NCI-H2227 (cell line): ENCODE measurements around the gene LIN52.
A peak's percentile ranks its signal among the peaks of the same experiment; 100 is the strongest.

Experiments
- DNase-seq: peaks from one replicate; lab custom pipeline; 2025; ENCODE audit not compliant: unreplicated experiment; lab: John Stamatoyannopoulos, UW

Gene LIN52

GRCh38 chr14:74221741-74222140 is 137.0 kb downstream of the LIN52 start:
- DNase-seq: no peak

DNA sequence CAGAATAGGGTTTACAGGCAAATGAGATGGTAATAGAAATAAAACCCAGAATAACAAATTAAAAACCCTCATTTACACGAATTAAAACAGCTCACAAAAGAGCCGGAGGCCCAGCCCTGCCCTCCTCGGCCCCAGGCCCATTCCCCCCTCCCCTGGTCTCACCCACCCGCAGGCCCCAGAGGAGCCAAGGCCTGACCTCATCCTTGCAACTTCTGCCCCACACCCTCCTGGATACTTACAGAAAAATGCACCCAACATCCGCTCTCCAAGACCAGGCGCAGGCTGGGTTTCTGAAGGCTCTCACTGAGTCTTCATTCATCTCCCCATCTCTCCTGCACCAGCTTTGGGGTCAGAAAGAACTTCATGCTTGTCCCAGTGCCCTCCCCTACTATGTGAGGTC is 138.3 kb downstream of the LIN52 start:
- no peak for DNase-seq

DNA sequence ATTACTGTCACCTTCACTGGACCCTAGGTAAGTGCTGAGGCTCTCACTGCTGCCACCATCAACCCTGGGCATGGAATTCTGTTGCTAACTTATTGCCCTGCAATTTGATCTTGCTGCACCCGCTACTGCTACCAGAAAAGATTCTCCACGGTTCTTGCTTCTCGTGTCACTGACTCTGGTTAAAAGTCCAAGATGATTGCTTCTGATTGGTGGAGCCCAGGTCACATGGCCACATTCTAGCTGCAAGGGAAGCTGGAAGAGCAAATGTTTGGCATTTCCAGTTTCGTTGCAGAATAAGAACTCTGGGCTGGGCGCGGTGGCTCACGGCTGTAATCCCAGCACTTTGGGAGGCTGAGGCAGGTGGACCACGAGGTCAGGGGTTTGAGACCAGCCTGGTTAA is 147.0 kb downstream of the LIN52 start:
- no peak for DNase-seq

- no peak for DNase-seq
These were observed 150.3 kb downstream of the LIN52 start for GRCh38 chr14:74235017-74235416.

GRCh38 chr14:74237441-74237840 is 152.7 kb downstream of the LIN52 start:
- DNase-seq: no peak

- DNase-seq: no peak
These were observed 154.5 kb downstream of the LIN52 start, which contains the start of gene VSX2 for GRCh38 chr14:74238974-74239847. Gene VSX2, plus strand, starts transcription at chr14:74239449. Its CDS starts 113 bp downstream, at chr14:74239562.

DNA sequence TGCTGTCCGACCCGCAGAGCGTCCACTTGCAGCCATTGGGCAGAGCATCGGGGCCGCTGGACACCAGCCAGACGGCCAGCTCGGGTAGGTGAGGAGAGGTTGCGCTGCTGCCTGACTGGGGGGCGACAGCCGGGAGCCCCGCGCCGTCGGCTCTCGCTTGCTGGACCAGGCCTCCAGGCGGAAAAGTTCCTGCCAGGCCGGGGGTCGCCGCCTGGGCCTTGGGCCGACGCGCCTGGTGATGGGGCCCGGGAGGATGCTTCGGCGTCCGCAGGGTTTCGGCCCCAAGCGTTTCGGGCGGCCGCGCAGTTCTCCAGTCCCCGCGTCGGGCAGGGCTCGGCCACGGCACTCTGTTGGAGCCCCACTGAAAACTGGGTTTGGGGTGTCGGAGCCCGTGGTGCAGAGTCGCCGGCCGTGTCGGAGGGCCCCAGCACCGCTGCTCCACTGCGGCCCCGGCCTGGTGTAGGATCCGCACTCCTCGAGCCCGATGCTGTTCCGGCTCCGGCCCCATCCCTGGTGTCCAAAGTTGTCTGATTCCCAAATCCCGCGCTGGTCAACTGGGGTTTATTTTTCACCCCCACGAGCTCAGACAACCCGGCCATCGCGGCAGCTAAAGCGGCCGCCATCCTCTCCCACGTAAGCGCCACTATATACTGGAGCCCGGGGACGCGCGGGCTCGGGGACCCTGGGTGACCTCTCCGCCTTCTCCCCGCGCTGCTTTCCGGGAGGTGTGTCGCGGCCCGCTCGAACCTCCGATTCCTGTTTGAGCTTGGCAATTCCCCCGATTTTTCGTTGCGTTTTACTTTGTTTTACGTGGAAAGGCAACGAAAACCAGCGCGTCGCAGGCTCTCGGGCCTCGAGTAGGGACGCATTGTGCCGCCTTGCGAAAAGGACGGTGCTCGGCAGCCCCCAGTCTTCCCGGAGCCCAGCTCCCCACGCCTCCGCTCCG is 155.4 kb downstream of the LIN52 start:
- DNase-seq: peak; percentile 51

GRCh38 chr14:74240794-74241651 is 156.3 kb downstream of the LIN52 start:
- peak; percentile 51 for DNase-seq

- DNase-seq: no peak
These were observed 156.9 kb downstream of the LIN52 start for GRCh38 chr14:74241652-74242017.

DNA sequence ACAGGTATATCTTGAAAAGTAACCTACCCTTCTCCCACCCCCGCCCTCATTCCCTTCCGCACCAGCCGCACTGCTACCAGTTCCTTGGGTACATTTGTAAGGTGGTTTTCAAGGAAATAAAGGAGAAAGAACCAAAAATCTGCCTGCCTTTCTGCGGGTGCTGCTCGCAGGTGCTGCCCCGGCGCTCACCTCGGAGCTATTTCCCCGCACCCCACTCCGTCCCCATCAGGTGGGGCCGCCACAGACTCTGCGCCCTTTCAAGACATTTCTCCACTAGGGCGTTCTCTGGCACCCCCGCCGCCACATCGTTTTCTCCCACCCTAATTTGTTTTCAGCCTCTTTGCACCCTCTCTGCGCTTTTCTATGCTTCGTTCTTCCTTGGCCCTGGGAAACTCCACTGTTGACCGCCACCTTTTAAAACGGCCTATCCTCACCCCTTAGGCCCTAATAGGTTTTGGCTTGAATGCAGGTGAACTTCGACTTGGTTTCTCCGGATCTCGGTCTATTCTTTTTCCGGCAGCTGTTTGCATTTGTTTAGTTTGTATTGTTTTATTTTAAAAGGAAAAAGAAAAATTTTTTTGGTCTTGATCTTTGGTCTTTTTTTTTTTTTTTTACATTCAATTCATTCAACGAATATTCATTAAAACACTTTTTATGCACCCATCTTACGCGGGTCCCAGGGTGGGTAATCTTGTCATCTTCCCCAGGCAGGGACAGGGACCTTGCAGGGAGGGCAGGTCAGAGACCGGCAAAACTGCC is 157.4 kb downstream of the LIN52 start:
- DNase-seq: no peak

DNA sequence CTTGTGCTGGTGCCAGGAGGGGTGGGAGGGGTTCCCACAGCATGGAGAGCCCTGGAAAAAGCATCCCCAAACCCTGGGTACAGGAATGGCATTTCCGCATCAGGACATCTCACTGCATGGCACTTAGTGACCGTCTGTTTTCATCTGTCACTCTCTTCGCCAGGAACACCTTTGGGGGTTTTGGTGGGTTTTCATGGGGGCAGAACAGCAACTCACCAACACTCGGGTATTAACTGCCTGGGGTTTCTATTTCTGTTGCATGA is 158.0 kb downstream of the LIN52 start:
- DNase-seq: no peak

GRCh38 chr14:74243051-74243450 is 158.3 kb downstream of the LIN52 start:
- DNase-seq: no peak

- DNase-seq: no peak
These were observed 159.4 kb downstream of the LIN52 start for GRCh38 chr14:74244115-74244514.

- no peak for DNase-seq
These were observed 160.5 kb downstream of the LIN52 start for GRCh38 chr14:74245292-74245691.

DNA sequence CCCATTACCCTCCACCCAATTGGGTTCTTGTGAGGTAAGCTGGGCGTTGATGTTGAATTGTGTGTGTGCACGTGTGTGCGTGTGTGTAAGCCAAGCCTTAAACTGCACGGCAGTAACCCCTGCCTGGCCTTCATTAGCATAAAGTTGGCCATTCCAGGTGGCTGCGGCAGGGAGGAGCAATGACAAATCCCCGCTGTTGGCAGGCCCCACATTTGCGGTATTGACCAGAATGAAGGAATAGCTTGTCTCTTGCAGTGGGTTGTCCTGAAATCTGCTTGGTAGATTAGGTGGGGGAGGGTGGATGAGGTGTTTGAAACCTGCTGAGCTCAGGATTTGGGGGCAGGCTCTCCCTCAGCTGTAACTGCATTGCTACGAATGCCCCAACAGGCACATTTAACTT is 161.8 kb downstream of the LIN52 start:
- DNase-seq: no peak

GRCh38 chr14:74248017-74248416 is 163.3 kb downstream of the LIN52 start:
- DNase-seq: no peak

- no peak for DNase-seq
These were observed 164.9 kb downstream of the LIN52 start for GRCh38 chr14:74249433-74250375.
